GM12878 (cell line): Measurements from ENCODE around the gene UST. TPM values are rescaled to one million over a fixed set of nuclear protein-coding genes. Genes with fewer than 3 reads are reported as not detected.

Experiments
- ATAC-seq: fragments of 200-7000 bp; cut with Tn5 transposase; 3 replicates; pipeline ENCODE4 v1.9.1; 2020; ENCODE audit warnings: mild to moderate bottlenecking, moderate library complexity
- BruUV-seq: library from RNA; stranded (reverse); fragments of 400-500 nt; replicated peaks from 2 replicates; lab custom pipeline; 2021; lab: Mats Ljungman, UMichigan
- CTCF ChIA-PET: fragments of 300-600 bp; sonication (Branson Sonifier 250); formaldehyde crosslinking; extraction: SDS; loops from one replicate; lab custom pipeline; 2021; ENCODE audit warnings: inconsistent platforms; lab: Yijun Ruan, JAX
- POLR2A ChIA-PET: fragments of 350-600 bp; formaldehyde crosslinking; extraction: SDS; loops from one replicate; lab custom pipeline; 2021; ENCODE audit warnings: inconsistent platforms; lab: Charles Lee
- RAD21 ChIA-PET: fragments of 300-600 bp; sonication (Branson Sonifier 250); formaldehyde crosslinking; loops from one replicate; lab custom pipeline; 2023; ENCODE audit warnings: antibody characterized with exemption; ENCODE audit not compliant: unreplicated experiment; lab: Charles Lee
- SMC1A ChIA-PET: fragments of 300-600 bp; sonication (Branson Sonifier 250); formaldehyde crosslinking; loops from one replicate; lab custom pipeline; 2023; ENCODE audit not compliant: unreplicated experiment, uncharacterized antibody; lab: Charles Lee
- DNase-seq: peaks from one replicate; pipeline ENCODE4 v3.0.0-alpha.2; 2011; ENCODE audit warnings: low read depth, low spot score
- FAIRE-seq: peaks from 3 replicates; lab custom pipeline; 2011; peaks lifted over from hg19 to GRCh38; lab: Jason Lieb, UNC
- H2AFZ ChIP-seq: 2 replicates; pipeline ENCODE4 v1.6.0; 2011; ENCODE audit warnings: low read depth, low read length, control low read depth; ENCODE audit not compliant: control insufficient read depth
- H3K27ac ChIP-seq: 2 replicates; pipeline ENCODE4 v1.5.1; 2011; ENCODE audit warnings: control low read depth; ENCODE audit not compliant: control insufficient read depth, insufficient read depth
- H3K27me3 ChIP-seq, 2 experiments: replicated peaks in 1 of 2; 2 replicates each; pipeline versions ENCODE4 v1.6.0 to v1.6.1; 2011; ENCODE audit warnings: low read length in 1 of 2; ENCODE audit not compliant: control insufficient read depth in 2 of 2, insufficient read depth in 2 of 2
- H3K36me3 ChIP-seq, 2 experiments: 2 replicates each; pipeline ENCODE4 v1.5.1; 2011; ENCODE audit warnings: low read length in 1 of 2; ENCODE audit not compliant: control insufficient read depth in 2 of 2, insufficient read depth in 2 of 2
- H3K4me1 ChIP-seq: 2 replicates; pipeline ENCODE4 v1.6.1; 2011; ENCODE audit warnings: mild to moderate bottlenecking, low read length, moderate library complexity, mixed read lengths; ENCODE audit not compliant: control insufficient read depth, insufficient read depth
- H3K4me2 ChIP-seq: 2 replicates; pipeline ENCODE4 v1.6.0; 2011; ENCODE audit warnings: control low read depth; ENCODE audit not compliant: control insufficient read depth, insufficient read depth
- H3K4me3 ChIP-seq: fragments of 200-600 bp; sonication (generic); 2 replicates; pipeline ENCODE4 v1.5.1; 2016
- H3K79me2 ChIP-seq: 2 replicates; pipeline ENCODE4 v1.6.0; 2011; ENCODE audit warnings: low read length; ENCODE audit not compliant: control insufficient read depth, insufficient read depth
- H3K9ac ChIP-seq: 2 replicates; pipeline ENCODE4 v1.8.0; 2011; ENCODE audit warnings: low read length, control low read depth, mixed read lengths; ENCODE audit not compliant: control insufficient read depth, insufficient read depth
- H3K9me3 ChIP-seq: replicated peaks from 3 replicates; pipeline ENCODE4 v1.5.1; 2011; ENCODE audit warnings: mild to moderate bottlenecking, low read length; ENCODE audit not compliant: control insufficient read depth, insufficient read depth
- H4K20me1 ChIP-seq: 2 replicates; pipeline ENCODE4 v1.6.0; 2011; ENCODE audit not compliant: control insufficient read depth, insufficient read depth
- EGR1 ChIP-seq, 2 experiments: IDR thresholded peaks; 1 replicate in 1 of 2; 2 replicates in 1 of 2; pipeline ENCODE4 v1.6.1; 2011 to 2012; ENCODE audit warnings: low read depth in 2 of 2, low read length in 2 of 2, borderline replicate concordance in 1 of 2, mild to moderate bottlenecking in 1 of 2, moderate library complexity in 1 of 2
- IRF3 ChIP-seq: fragments of 450-650 bp; IDR thresholded peaks from 2 replicates; pipeline ENCODE4 v1.6.1; 2014; ENCODE audit warnings: mild to moderate bottlenecking
- PAX8 ChIP-seq: fragments of 450-650 bp; IDR thresholded peaks from 2 replicates; pipeline ENCODE4 v1.6.1; 2017; ENCODE audit warnings: mild to moderate bottlenecking, moderate library complexity
- RUNX3 ChIP-seq: IDR thresholded peaks from 2 replicates; pipeline ENCODE4 v1.6.1; 2012; ENCODE audit warnings: low read length, inconsistent platforms
- WGBS: methylation state at CpG from one replicate; pipeline ENCODE4 v1.1.6; 2016; ENCODE audit warnings: low lambda C conversion rate; ENCODE audit not compliant: insufficient replicate concordance, insufficient coverage; ENCODE audit errors: missing lambda C conversion rate; 5-methylcytosine and 5-hydroxymethylcytosine counted together
- in situ Hi-C: fragments of 300-500 bp; cut with MboI; formaldehyde crosslinking; loops from 9 replicates; pipeline ENCODE4 v1.14.3; 2018; ENCODE audit warnings: mixed read lengths
- intact Hi-C: fragments of 100-400 bp; cut with micrococcal nuclease; formaldehyde crosslinking; loops from one replicate; pipeline ENCODE4 v1.14.2; 2022; ENCODE audit not compliant: unreplicated experiment
- polyA plus RNA-seq, 11 experiments: library from polyadenylated mRNA; depleted of rRNA in 4 of 11; unstranded in 6 of 11; stranded (reverse) in 5 of 11; fragments of >200 nt; fragmentation: Nextera tagmentation in 4 of 11; fragmentation: Illumina TruSeq in 1 of 11; extraction: Ambion mirVana in 4 of 11; extraction: Trizol in 1 of 11; gene quantifications; 1 replicate in 1 of 11; 2 replicates in 10 of 11; pipeline versions ENCODE4 v1.2.1 to v1.2.3, GENCODE V29; 2011 to 2016; ENCODE audit warnings: inconsistent platforms in 2 of 11, missing spikeins in 2 of 11, low read depth in 1 of 11
- total RNA-seq, 4 experiments: library from RNA; depleted of rRNA in 3 of 4; stranded (reverse); fragments of >200 nt in 3 of 4; fragmentation: Illumina TruSeq in 1 of 4; extraction: Trizol in 1 of 4; gene quantifications; 2 replicates each; pipeline versions ENCODE4 v1.2.1 to v1.2.3, GENCODE V29; 2013 to 2021

UST gene
- total and polyA plus RNA-seq, 10 of the 15 experiments (the other 5 are each of a cell fraction or from before 2014, with no cell fraction given): 0.74 to 43.3 (median 2.2) TPM

- RAD21 ChIA-PET: no interaction called here
These were observed 252.7 kb downstream of the UST start for GRCh38 chr6:148999501-148999900.

GRCh38 chr6:148999929-149000468 lies 253.2 kb downstream of the UST start:
- ATAC-seq (no peak), FAIRE-seq (no peak), DNase-seq (no peak)
- 9% methylated on average over 3 of the region's 3 CpGs for WGBS
- no peak overlapping the region for H2AFZ ChIP-seq
- no peaks in the 10 kb centered on the region for H3K4me1 ChIP-seq
- ChIA-PET RAD21 (no interaction called here), SMC1A (no interaction called here), POLR2A (no interaction called here), CTCF (no interaction called here)
- BruUV-seq: no TSS peak
- H3K4me3 ChIP-seq: no peak overlapping the region
- H3K4me2 ChIP-seq: no peak overlapping the region
- intact Hi-C loops (no loop called here), in situ Hi-C loops (no loop called here)
- H3K9ac ChIP-seq: no peak overlapping the region
- no peaks in the 10 kb centered on the region for H3K79me2 ChIP-seq
- H3K36me3 ChIP-seq: no peaks in the 10 kb centered on the region
- no peak overlapping the region for H3K27ac ChIP-seq
- H3K9me3 ChIP-seq: peaks cover 8% of the 10 kb centered on the region
- H4K20me1 ChIP-seq: no peaks in the 10 kb centered on the region
- TF ChIP-seq IRF3 (no peak), RUNX3 (peak; percentile 20; the same call in 1 of the 2 replicates), PAX8 (no peak)
- no peaks in the 10 kb centered on the region for H3K27me3 ChIP-seq

More at GRCh38 chr6:148999501-148999900, 252.7 kb downstream of the UST start:
- Histone ChIP-seq H3K27me3 (no peaks in the 10 kb centered on the region), H3K9ac (no peak overlapping the region), H3K4me3 (no peak overlapping the region), H3K36me3 (no peaks in the 10 kb centered on the region), H4K20me1 (no peaks in the 10 kb centered on the region), H3K79me2 (no peaks in the 10 kb centered on the region), H3K4me2 (no peak overlapping the region), H3K4me1 (no peaks in the 10 kb centered on the region), H2AFZ (no peak overlapping the region), H3K27ac (no peak overlapping the region), H3K9me3 (peaks cover 8% of the 10 kb centered on the region)
- intact Hi-C loops (no loop called here), in situ Hi-C loops (no loop called here)
- CTCF ChIA-PET: no interaction called here
- ATAC-seq (no peak), DNase-seq (no peak), FAIRE-seq (peak; percentile 54)
- SMC1A ChIA-PET: no interaction called here
- no TSS peak for BruUV-seq
- WGBS: 27% methylated on average over 1 of the region's 1 CpG
- POLR2A ChIA-PET: no interaction called here
- TF ChIP-seq EGR1 (IDR thresholded peaks at IDR 0.05; ENCODE audit: borderline replicate concordance in 1 of 2, low read depth in 2 of 2, low read length in 2 of 2): no peak
